GM19035 (cell line): ENCODE measurements around the gene PLD1.

Experiments
- ATAC-seq: cut with Tn5 transposase; IDR thresholded peaks from one replicate; pipeline ENCODE4 v1.9.1; 2021; ENCODE audit not compliant: unreplicated experiment

PLD1 gene

DNA sequence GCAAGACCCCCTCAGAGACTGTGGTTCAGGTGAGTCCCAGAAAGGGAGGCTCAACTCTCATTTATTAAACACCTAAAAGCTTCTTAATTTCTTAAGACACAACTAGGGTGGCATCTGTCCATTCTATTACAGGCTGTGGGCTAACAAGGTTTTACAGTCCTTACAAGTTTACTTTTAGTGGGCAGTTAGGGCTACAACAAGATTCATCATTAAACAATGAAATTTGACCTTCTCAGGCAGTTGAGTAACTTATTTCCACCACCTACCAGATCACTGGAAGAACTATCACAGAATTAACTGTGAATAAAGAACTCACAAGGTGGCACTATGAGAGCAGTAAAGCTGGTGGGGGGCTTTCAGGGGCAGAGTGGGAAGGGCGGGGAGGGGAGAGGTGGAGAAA, 132.6 kb downstream of the PLD1 start:
- ATAC-seq: no peak

DNA sequence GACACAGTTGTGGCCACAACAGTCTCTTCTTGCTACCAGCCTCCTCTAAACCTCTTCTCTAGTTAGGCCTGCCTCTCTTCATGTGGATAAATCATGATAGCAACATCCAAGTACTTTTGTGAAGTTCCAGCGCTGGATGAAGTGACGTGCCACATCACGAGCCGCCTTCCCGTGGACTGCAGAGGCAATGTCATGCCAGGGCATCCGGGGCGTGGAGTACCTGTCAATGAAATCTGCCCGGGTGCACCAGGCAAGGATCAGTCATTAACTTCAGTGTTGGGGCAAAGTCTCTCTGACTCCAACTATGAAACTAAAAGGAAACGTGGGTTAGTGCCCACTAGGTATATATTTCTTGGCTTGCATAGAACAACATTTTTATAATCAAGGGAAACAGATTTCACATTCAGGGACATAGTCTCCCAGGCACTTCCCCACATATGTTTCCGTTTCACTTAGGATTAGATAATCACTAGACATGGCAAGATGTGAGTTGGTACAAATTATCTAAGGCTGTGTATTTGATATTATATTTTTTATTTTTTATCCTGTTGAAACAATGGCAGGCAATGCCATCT, 133.6 kb downstream of the PLD1 start:
- no peak for ATAC-seq

DNA sequence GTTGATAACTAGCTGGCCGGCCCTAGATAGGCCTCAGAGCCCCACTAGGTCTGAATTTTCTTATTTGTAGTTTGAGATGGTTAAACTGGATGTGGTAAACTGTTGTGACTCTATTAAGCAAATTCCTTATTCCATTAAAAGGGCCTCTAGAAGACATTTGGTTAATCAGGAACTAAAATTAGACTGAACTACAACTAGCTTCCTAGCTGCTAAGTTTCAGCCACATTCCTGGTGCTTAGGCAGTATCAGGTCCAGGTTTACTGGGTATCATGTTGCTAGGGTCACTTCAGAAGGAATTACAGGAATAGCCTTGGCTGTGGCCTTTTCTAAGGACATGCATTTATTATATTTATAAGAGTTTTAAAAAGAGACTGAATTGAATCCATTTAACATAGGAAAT, 136.3 kb downstream of the PLD1 start:
- no peak for ATAC-seq

DNA sequence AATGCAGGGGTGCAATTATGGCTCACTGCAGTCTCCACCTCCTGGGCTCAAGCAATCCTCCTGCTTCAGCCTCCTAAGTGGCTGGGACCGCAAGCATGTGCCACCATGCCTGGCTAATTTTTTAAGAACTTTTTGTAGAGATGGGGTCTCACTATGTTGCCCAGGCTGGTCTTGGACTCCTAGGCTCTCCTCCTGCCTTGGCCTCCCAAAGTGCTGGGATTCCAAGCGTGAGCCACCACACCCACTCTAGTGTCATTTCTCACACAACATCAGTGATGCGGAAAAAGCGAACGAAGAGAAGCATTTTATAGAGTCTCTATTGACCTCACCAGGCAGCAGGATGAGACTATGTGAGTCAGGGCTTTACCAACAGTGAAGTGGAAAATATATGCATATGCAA, 137.7 kb downstream of the PLD1 start:
- no peak for ATAC-seq

DNA sequence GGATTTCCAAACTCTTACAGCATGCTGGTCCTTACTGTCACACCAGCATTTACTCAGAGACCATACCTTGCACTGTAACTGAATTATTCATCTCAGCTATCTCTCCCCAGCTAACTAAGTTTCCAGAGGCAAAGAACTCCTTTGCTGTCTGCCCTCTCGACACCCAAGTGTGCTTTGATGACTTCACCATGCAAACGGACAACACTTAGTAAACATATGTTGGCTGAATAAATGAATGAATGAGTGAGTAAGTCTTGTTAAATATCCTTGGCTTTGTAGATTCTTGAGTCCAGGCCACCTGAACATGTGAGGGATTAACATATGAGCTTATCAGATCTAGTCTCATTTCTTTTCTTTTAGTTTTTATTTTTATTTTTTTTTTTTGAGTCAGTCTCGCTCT, 138.2 kb downstream of the PLD1 start:
- ATAC-seq: no peak

DNA sequence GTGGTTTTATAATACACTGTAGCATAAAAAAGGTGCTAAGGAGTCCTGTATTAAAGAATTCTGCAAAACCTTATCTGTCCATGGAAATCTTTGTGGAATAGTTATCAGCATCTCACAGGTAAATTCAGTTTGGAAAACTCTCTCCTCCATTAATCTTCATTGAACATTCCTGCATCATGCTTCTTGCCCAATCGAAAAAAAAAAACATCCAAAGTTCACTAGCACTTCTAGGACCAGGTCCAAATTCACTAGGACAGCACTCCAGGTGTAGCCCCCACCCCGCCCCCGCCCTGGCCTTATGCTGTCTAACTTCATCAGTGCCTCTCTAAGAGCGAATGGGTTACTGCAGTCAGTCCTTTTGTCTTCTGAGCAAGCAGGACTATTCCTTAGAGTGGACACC, 138.6 kb downstream of the PLD1 start:
- no peak for ATAC-seq

DNA sequence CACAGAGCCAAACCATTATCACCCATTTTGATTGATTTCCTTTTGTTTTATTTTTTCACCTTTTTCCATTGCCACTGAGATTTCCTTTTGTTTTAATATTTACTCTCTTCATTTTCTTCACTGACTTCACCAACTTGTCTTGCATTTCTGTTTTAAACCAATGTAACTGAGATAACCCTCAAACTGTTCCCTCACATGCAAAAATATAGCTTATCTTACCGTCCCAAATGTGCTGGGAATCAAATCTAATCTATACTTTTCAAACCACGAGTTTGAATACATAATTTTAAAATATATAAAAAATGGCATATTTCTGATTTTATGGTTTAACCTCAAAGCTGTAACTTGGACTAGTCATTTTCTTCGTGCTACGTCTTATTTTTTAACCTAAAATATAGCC, 143.8 kb downstream of the PLD1 start:
- no peak for ATAC-seq

DNA sequence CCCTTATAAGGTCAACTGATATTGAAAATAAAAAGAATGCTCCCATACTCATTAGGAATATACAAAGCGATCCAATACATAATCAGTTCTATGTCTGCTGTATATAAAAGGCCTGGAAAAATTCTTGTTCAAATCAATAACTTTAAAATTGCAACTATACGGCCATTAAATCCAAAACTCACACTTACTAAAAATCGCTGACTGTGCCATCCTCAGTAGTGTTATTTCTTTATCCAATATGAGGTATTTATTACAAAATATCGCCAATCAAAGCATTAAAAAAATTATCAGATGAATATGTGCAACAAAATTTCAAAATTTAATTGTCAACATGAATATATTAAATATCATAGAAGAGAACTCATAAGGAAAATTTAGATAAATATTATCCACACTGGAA, 146.5 kb downstream of the PLD1 start:
- ATAC-seq: no peak

DNA sequence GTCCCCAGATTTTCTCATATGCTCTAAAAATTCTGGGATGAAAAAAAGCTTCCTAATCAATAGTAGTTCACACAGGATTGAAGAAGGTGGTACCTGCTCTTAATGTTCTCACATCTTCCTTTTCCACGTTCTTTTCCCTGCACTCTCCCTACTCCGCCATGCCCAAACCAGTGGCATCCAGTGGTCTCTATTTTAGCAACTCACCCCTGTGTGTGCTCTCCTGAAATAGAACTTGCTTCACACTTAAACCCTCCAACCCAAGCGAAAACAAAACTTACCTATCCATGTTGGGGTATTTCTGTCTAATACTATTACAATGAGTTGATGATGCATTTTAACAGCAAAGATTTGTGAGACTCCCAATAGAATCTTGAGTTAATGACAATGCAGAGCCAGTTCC, 148.8 kb downstream of the PLD1 start:
- ATAC-seq: no peak

DNA sequence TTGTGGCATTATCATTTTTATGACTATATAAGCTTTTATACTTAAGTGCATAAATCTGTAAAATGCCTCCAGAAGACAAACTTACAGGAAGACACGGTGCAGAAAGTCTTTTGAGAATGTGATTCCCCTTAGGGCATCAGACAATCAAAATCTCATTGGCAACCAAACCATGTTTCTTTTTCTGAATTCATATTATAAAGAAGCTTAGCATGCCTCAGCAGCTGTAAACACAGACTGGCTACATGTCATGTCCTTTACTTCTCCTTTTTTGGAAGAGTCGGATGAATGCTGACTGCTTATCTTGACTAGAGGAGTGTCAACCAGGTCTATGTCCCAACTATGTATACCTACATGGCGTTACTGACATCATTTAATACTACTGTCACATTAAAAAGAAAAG, 150.1 kb downstream of the PLD1 start:
- ATAC-seq: no peak

DNA sequence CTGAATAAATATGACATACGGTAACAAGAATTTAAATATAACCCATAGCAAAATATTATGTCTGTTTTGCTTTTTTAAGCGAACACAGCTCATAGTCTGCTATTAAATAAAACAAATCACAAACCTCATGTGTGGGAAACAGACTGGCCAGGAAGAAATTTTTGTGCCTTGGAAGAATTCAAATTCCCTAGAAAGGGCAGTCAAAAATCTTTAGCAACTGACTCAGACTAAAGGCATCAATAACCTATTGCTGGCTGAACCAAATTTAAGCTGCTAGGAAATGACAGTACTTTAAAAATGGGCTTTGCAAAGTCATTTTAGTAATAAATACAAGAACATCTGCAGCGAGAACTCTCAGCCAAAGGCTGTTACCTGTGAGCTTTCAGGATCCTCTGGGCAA, 151.4 kb downstream of the PLD1 start:
- no peak for ATAC-seq

DNA sequence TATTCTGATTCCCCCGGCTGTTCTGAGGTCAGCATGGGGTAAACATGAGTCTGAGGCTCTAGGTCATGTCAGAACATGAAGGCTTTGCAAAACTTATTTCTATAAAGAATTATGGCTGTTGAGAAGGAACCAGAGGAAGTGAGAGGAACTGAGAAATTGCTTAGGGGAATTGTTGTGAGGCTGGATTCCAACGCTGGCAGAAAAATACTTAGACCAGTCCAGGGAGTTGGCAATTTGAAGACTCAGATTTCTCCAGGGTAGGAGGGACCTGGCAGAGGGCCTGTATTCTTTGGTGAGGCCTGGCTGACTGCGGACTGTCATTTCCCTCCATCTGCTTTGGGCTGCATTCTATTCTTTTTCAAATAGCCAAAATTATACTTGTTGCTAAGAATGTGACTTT, 155.5 kb downstream of the PLD1 start:
- ATAC-seq: no peak

DNA sequence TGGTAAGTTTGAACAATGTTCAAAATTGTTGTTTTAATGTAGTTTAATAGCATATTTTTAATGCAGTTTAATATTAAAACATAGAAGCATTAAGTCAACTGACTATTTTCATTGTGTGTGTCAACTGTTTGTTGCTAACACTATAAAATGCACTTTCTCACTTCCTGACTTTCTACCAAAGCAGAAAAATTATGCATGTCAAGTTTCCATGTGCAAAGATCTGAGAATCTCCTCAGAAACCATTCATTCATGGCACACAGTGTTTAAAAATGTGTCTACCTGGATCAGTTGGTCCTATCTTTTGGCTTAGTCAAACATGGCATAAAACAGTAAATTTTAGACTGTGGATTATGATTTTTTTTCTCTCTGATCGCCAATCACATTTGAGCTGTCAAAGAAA, 156.0 kb downstream of the PLD1 start:
- ATAC-seq: no peak

DNA sequence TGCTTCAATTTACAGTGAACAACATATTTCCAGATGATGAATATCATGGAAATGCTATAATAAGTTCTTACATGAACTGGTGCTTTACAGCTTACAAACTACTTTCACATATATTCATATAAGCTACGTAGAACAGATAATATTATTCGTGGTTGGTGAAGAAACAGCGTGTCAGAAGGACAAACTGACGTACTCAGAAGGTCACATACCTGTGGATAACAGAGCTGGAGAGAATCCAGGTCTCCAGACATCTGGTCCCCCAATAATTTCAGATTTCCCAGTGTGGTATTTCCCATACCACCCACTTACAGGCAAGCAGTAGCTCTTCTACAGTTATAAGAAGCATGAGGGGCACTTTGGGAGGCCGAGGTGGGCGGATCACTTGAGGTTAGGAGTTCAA, 156.6 kb downstream of the PLD1 start:
- ATAC-seq: no peak

DNA sequence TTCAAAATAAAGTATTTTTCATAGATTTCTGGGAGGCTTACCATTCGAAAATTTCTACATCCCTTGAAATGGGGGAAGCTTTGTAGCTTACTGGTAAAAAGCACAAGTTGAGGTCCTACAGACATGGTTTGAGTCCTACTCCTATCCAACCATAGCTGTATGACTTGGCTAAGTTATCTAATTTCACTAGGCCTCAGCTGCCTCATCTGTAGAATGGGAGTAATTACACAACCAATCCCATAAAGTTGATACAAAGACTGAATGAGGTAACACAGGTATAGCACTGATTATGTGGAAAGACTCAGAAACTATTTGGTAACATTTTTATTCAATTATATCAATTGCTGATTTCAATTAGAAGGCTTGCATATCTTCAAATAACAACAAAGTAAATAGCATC, 157.4 kb downstream of the PLD1 start:
- ATAC-seq: no peak

DNA sequence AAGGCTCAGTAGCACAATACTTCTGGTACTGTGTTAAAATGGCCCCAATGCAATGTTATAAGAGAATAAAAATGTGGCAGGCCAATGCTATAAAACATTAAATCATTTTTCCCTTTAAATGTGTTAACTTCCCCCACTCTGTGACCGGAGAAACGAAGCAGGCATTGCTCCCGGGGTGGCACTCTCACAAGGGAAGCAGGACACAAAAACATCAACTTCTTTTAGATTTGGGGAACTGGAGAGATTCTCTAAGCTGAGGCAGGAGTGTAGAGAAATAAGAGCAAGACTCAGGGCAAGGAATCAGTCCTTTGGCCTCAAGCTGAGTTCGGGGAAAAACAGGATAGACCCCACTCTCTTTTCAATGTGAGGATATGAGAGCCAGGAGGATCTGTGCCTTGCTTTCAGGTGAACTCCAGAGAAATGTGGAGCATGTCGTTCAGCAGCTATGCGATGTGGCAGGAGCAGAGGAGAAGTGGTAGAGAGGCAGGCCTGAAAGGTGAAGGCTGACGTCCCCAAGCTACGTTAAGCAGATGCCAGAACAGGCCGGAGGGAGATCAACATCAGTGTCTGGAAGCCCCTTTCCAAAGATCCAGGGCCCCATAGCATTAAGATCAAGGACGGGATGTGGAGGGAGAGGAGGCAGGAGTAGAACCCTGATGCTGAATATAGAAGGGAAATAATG, 160.2 kb downstream of the PLD1 start:
- ATAC-seq: no peak

DNA sequence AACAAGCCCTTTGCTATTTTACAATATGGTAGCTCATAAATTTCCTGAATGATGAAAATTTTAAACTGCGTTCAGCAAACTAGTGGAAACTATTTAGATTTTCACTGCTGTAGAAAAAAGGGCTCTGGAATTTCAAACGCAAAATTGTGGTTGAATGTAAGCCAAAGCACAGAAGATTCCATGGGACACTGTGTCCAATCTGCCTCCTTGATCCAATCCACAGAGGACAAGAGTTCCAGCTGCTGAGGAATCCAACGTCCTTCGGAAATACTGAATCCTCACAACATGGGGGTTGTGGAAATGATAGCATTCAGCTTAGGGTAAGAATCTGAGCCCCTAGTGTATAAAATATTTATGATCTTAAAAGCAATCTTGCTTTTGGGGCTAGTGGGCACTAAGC, 161.0 kb downstream of the PLD1 start:
- ATAC-seq: no peak

DNA sequence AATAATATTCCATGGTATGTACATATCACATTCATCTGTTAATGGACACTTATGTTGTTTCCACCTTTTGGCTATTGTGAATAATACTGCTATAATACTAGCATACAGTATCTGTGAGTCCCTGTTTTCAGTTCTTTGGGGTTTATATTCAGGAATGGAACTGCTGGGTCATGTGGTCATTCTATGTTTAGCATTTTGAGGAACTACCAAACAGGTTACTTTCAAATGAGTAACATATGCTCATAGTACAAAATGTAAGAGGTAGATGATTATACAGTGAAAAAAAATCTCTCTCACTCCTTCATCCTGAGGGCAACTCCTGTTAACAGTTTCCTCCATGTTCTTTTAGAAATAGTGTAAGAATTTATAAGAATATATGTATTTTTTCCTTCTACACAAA, 162.2 kb downstream of the PLD1 start:
- ATAC-seq: no peak

DNA sequence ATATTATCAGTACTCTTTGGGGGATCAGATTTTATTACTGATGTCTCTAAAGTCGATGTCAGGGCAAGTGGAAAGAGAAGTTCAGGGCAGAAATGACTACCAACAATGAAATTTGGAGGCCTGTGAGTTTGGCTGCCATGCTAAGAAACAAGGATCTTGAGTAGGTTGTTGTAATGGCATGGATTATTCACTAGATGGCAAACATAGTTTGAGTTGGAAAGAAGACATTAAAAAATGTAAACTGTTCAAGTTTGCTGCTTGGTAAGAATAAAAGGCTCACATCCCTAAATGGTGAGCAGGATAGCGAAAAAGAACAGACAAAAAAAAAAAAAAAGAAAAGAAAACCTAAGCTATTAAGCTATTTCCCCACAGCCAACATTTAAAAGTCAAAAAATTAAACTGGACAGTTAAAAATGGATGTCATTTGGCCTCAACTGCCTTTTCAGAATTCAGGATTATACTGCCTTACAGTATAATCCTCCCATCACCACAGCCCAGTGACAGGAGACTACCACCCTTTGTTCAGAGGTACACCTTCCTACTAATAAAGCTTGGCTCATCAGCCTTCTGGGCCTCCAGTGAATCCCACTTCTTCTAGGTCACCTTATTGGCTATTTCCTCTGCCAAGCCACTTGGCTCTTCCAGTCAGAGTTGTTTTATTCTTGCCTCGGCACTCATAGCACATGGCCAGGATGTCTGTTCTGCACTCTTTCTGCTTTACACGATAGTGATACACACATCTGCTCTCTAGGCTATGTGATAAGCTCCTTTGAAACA, 163.7 kb downstream of the PLD1 start:
- no peak for ATAC-seq

DNA sequence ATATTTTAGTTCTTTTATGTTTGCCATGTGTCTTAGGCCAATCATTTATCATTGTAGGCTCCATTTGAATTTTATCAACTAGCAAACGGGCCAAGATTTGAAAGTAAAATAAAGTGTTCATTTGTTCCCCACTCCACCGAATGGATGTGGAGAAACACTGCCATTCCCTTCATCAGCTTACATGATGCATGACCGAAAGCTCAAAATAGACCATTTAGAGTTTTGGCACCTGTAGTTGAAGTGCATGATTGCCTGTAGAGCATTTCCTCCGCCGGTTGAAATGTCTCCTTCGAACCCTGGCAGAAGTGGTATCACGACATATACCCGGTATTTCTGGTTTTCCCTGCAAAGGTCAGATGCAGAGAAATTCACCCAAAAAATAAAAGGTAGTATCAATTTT, 165.6 kb downstream of the PLD1 start:
- no peak for ATAC-seq

DNA sequence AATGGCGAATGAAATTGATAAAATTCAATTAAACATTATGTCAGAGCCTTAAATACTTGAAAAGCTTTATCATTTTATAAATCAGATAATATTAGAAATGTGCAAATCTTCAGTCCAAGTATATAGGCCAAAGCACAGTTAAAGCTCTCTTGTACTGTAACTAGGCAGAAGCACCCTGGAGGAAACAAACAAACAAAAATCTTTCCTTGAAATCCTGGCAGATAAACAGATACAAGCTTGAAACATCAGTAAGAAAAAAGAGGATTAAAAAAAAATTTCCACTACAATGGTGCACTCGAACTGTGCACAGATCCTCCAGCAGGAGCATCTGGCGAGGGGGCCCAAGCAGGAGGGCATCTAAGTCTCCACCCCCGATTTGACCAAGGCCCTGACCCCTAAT, 166.6 kb downstream of the PLD1 start:
- ATAC-seq: no peak

DNA sequence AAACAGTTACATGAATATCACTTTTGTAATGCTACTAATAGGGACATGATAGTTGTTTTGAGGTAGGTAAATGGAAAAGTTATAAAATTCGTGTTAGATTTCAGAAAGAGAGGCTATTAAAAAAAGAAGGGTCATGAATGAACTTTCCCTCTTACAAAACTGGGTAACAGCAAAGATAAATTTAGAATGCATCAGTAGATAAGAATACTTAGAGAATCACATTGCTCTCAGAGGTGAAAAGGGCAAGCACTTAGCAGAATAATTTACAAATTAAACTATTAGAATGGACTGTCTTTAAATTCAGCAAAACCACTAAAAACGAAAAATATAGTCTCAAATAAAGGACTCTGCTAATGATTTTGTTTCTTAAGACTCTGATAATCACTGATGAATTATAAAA, 167.2 kb downstream of the PLD1 start:
- no peak for ATAC-seq
